IMR-90 (cell line): ENCODE data around the gene CALML3. TPM values are rescaled to one million over a fixed set of nuclear protein-coding genes. Genes with fewer than 3 reads are reported as not detected.

ENCODE experiments used
- ATAC-seq: fragments of 200-7000 bp; cut with Tn5 transposase; 2 replicates; pipeline ENCODE4 v1.9.1; 2020; ENCODE audit warnings: low read depth, mild to moderate bottlenecking, moderate library complexity
- BruUV-seq: library from RNA; stranded (reverse); fragments of 400-500 nt; replicated peaks from 2 replicates; lab custom pipeline; 2021; lab: Mats Ljungman, UMichigan
- CTCF ChIA-PET: fragments of 300-600 bp; formaldehyde crosslinking; extraction: SDS; loops from one replicate; lab custom pipeline; 2021; ENCODE audit warnings: antibody characterized with exemption; lab: Yijun Ruan, JAX
- POLR2A ChIA-PET: fragments of 300-600 bp; sonication (Branson Sonifier 250); formaldehyde crosslinking; loops from one replicate; lab custom pipeline; 2022; ENCODE audit warnings: antibody characterized with exemption; ENCODE audit not compliant: unreplicated experiment; lab: Charles Lee
- DNase-seq: peaks from one replicate; pipeline ENCODE4 v3.0.0; 2013
- H2AFZ ChIP-seq: replicated peaks from 2 replicates; pipeline ENCODE3; 2013; ENCODE audit warnings: low read length, mild to moderate bottlenecking; ENCODE audit not compliant: poor library complexity
- H2AK5ac ChIP-seq: 2 replicates; pipeline ENCODE4 v1.6.1; 2013; ENCODE audit warnings: low read depth, low read length, inconsistent platforms
- H2AK9ac ChIP-seq: replicated peaks from 2 replicates; pipeline ENCODE3; 2013; ENCODE audit warnings: mild to moderate bottlenecking, low read depth, low read length, moderate library complexity; ENCODE audit not compliant: poor library complexity
- H2BK120ac ChIP-seq: 2 replicates; pipeline ENCODE4 v1.6.1; 2013; ENCODE audit warnings: low read depth, low read length, inconsistent platforms
- H2BK15ac ChIP-seq: 3 replicates; pipeline ENCODE4 v1.6.1; 2013; ENCODE audit warnings: low read depth, low read length, inconsistent platforms
- H2BK20ac ChIP-seq: 2 replicates; pipeline ENCODE4 v1.6.1; 2013; ENCODE audit warnings: low read depth, mild to moderate bottlenecking, inconsistent platforms, low read length, moderate library complexity
- H2BK5ac ChIP-seq: 2 replicates; pipeline ENCODE4 v1.6.1; 2013; ENCODE audit warnings: mild to moderate bottlenecking, low read depth, low read length, inconsistent platforms; ENCODE audit not compliant: poor library complexity, severe bottlenecking
- H3K14ac ChIP-seq: replicated peaks from 2 replicates; pipeline ENCODE4 v1.6.1; 2013; ENCODE audit warnings: low read depth, low read length, inconsistent platforms
- H3K18ac ChIP-seq: 2 replicates; pipeline ENCODE4 v1.6.1; 2013; ENCODE audit warnings: low read depth, low read length, control low read depth
- H3K23ac ChIP-seq: 2 replicates; pipeline ENCODE4 v1.6.1; 2013; ENCODE audit warnings: low read depth, low read length, inconsistent platforms
- H3K27ac ChIP-seq: 2 replicates; pipeline ENCODE4 v1.5.1; 2013; ENCODE audit warnings: mild to moderate bottlenecking, control low read depth, low read length; ENCODE audit not compliant: insufficient read depth
- H3K27me3 ChIP-seq: 2 replicates; pipeline ENCODE4 v1.6.1; 2013; ENCODE audit warnings: low read length; ENCODE audit not compliant: control insufficient read depth, insufficient read depth
- H3K36me3 ChIP-seq: 2 replicates; pipeline ENCODE4 v1.6.1; 2013; ENCODE audit warnings: low read length, mixed read lengths; ENCODE audit not compliant: control insufficient read depth, insufficient read depth
- H3K4ac ChIP-seq: 2 replicates; pipeline ENCODE4 v1.6.1; 2013; ENCODE audit warnings: low read depth, low read length, inconsistent platforms
- H3K4me1 ChIP-seq: 2 replicates; pipeline ENCODE4 v1.6.1; 2013; ENCODE audit warnings: low read length, mixed read lengths; ENCODE audit not compliant: control insufficient read depth, insufficient read depth
- H3K4me2 ChIP-seq: 2 replicates; pipeline ENCODE4 v1.6.1; 2013; ENCODE audit warnings: low read depth, mild to moderate bottlenecking, control low read depth, low read length, moderate library complexity
- H3K4me3 ChIP-seq: 2 replicates; pipeline ENCODE4 v1.5.1; 2013; ENCODE audit warnings: low read depth, mild to moderate bottlenecking, control low read depth, low read length, moderate library complexity; ENCODE audit not compliant: insufficient read depth
- H3K56ac ChIP-seq: 2 replicates; pipeline ENCODE4 v1.6.1; 2013; ENCODE audit warnings: low read length, inconsistent platforms; ENCODE audit not compliant: insufficient read depth; ENCODE audit errors: extremely low read depth
- H3K79me1 ChIP-seq, 2 experiments: 2 replicates each; pipeline ENCODE4 v1.6.1; 2013; ENCODE audit warnings: low read length in 2 of 2, inconsistent platforms in 1 of 2, low read depth in 1 of 2
- H3K9ac ChIP-seq: 2 replicates; pipeline ENCODE4 v1.6.1; 2013; ENCODE audit warnings: low read depth, low read length, control low read depth
- H3K9me1 ChIP-seq: 2 replicates; pipeline ENCODE4 v1.6.1; 2013; ENCODE audit warnings: low read length, inconsistent platforms; ENCODE audit not compliant: insufficient read depth
- H3K9me3 ChIP-seq: 2 replicates; pipeline ENCODE4 v1.6.1; 2013; ENCODE audit warnings: low read length; ENCODE audit not compliant: control insufficient read depth, insufficient read depth
- H4K20me1 ChIP-seq: 2 replicates; pipeline ENCODE4 v1.6.1; 2013; ENCODE audit warnings: low read length, inconsistent platforms; ENCODE audit not compliant: insufficient read depth
- H4K5ac ChIP-seq: 2 replicates; pipeline ENCODE4 v1.6.1; 2013; ENCODE audit warnings: mild to moderate bottlenecking, low read depth, low read length, control low read depth
- H4K8ac ChIP-seq, 2 experiments: 2 replicates each; pipeline ENCODE4 v1.6.1; 2013; ENCODE audit warnings: low read depth in 2 of 2, low read length in 2 of 2, control low read depth in 1 of 2, inconsistent platforms in 1 of 2
- H4K91ac ChIP-seq: 2 replicates; pipeline ENCODE4 v1.6.1; 2013; ENCODE audit warnings: low read depth, low read length, inconsistent platforms; ENCODE audit not compliant: insufficient read depth
- BHLHE40 ChIP-seq: fragments of 150-350 bp; IDR thresholded peaks from 2 replicates; pipeline ENCODE4 v1.6.1; 2016; ENCODE audit warnings: mild to moderate bottlenecking, low read depth, low read length
- CEBPB ChIP-seq: IDR thresholded peaks from 2 replicates; pipeline ENCODE4 v1.6.1; 2012; ENCODE audit warnings: low read depth, low read length, improper control_type of control experiment
- CHD1 ChIP-seq: IDR thresholded peaks from 2 replicates; pipeline ENCODE4 v1.6.1; 2012; ENCODE audit warnings: low read depth, low read length, improper control_type of control experiment
- ELK1 ChIP-seq: fragments of 150-350 bp; IDR thresholded peaks from 2 replicates; pipeline ENCODE4 v1.6.1; 2016; ENCODE audit warnings: low read depth, mild to moderate bottlenecking, low read length, moderate library complexity, borderline replicate concordance
- FOS ChIP-seq: fragments of 150-350 bp; IDR thresholded peaks from 2 replicates; pipeline ENCODE4 v1.6.1; 2016; ENCODE audit warnings: low read depth, low read length
- MAFK ChIP-seq: IDR thresholded peaks from 2 replicates; pipeline ENCODE4 v1.6.1; 2012; ENCODE audit warnings: low read depth, low read length, improper control_type of control experiment
- MAZ ChIP-seq: IDR thresholded peaks from 2 replicates; pipeline ENCODE4 v1.6.1; 2012; ENCODE audit warnings: low read depth, mild to moderate bottlenecking, low read length, improper control_type of control experiment, moderate library complexity, borderline replicate concordance
- MXI1 ChIP-seq: IDR thresholded peaks from 2 replicates; pipeline ENCODE4 v1.6.1; 2012; ENCODE audit warnings: low read depth, mild to moderate bottlenecking, low read length, moderate library complexity, borderline replicate concordance
- NFE2L2 ChIP-seq: fragments of 150-350 bp; IDR thresholded peaks from 2 replicates; pipeline ENCODE4 v1.6.1; 2016; ENCODE audit warnings: low read depth, mild to moderate bottlenecking, low read length
- POLR2A ChIP-seq: IDR thresholded peaks from 2 replicates; pipeline ENCODE4 v1.6.1; 2012; ENCODE audit warnings: mild to moderate bottlenecking, low read depth, low read length
- RAD21 ChIP-seq: IDR thresholded peaks from 2 replicates; pipeline ENCODE4 v1.6.1; 2012; ENCODE audit warnings: low read length, improper control_type of control experiment
- RCOR1 ChIP-seq: IDR thresholded peaks from 2 replicates; pipeline ENCODE4 v1.6.1; 2012; ENCODE audit warnings: mild to moderate bottlenecking, low read length, improper control_type of control experiment; ENCODE audit not compliant: insufficient replicate concordance
- RFX5 ChIP-seq: IDR thresholded peaks from 2 replicates; pipeline ENCODE4 v1.8.0; 2012; ENCODE audit warnings: low read depth, mild to moderate bottlenecking, low read length, moderate library complexity
- SMC3 ChIP-seq: fragments of 150-350 bp; IDR thresholded peaks from 2 replicates; pipeline ENCODE4 v1.6.1; 2016; ENCODE audit warnings: low read depth, mild to moderate bottlenecking, antibody characterized with exemption, low read length, moderate library complexity
- WGBS, 2 experiments: methylation state at CpG; one replicate each; pipeline versions ENCODE4 v1.1.5 to v1.1.7; 2013; ENCODE audit warnings: missing lambda C conversion rate in 2 of 2; ENCODE audit not compliant: insufficient read length in 1 of 2; ENCODE audit errors: extremely low coverage in 2 of 2; 5-methylcytosine and 5-hydroxymethylcytosine counted together
- dilution Hi-C: fragments of 300-500 bp; cut with HindIII; formaldehyde crosslinking; loops from one replicate; pipeline ENCODE4 v1.14.3; 2018; ENCODE audit warnings: low sequenced_read_pairs; ENCODE audit not compliant: unreplicated experiment
- in situ Hi-C: fragments of 300-500 bp; cut with MboI; formaldehyde crosslinking; loops from 3 replicates; pipeline ENCODE4 v1.14.3; 2019; ENCODE audit warnings: low sequenced_read_pairs, inconsistent platforms, mixed read lengths
- intact Hi-C: fragments of 100-400 bp; cut with micrococcal nuclease; formaldehyde crosslinking; loops from 2 replicates; pipeline ENCODE4 v1.10.0; 2022
- polyA plus RNA-seq, 3 experiments: library from polyadenylated mRNA; depleted of rRNA; stranded (reverse); fragments of >200 nt; gene quantifications; 2 replicates each; pipeline ENCODE4 v1.2.3, GENCODE V29; 2012; ENCODE audit warnings: low replicate concordance in 1 of 3
- total RNA-seq: library from RNA; depleted of rRNA; stranded (reverse); fragments of >200 nt; gene quantifications from 2 replicates; pipeline ENCODE4 v1.2.3, GENCODE V29; 2012
- TF ChIP-seq, protein P1 (sequence below): fragments of 150-350 bp; IDR thresholded peaks from 2 replicates; pipeline ENCODE4 v1.6.1; 2017; ENCODE audit warnings: mild to moderate bottlenecking, antibody characterized with exemption, low read length, low read depth

The CALML3 gene
- total and polyA plus RNA-seq, 2 of the 4 experiments (the other 2 are of a cell fraction), result not detected

DNA sequence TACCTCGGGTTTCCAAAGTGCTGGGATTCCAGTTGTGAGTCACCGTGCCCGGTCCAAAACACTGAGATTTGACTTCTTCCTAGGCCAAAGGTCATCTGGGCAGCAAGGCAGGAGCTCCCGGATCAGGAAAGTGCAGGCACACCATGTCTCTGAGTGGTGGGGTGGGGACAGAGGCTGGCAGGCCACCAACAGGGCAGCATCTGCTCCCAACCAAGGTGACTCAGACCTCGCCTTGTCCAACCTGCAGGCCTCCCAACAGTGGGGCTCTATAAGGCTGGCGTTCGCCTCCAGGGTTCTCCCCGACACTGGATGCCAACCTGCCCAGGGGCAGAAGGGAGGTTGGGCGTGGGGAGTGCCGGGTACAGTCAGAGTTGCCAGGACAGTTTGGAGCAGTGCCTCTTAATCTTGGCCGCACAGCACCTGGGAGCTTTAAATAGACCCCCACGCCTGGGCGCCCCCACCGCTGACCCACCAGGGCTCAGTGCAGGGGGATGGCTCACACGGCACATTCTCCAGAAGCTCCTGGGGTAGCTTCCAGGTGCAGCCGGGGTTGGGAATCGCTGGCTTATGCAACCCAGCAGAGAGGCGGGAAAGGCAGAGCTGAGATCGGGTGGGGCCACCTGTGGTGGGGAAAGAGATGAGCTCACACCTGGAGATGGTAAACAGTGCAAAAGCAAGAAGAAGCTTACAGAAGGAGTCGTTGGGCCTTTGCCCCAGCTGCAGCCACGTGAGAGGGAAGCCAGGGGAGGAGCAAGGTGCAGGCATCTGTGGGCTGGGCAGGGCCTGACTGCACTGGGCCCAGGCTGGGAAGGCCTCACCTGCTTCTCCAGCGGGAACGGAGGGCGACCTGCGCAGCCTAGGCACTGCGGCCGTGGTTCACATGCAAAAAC, 36.2 kb upstream of the CALML3 start:
- Histone ChIP-seq H3K9me1 (0 out of 2 replicates have a peak, but pooled peaks cover 3% of the 10 kb centered on the region), H3K4me2 (no peak overlapping the region), H2AK9ac (no peak overlapping the region), H2BK120ac (no peak overlapping the region), H3K79me1 (no peaks in the 10 kb centered on the region), H2BK5ac (no peak overlapping the region), H3K14ac (no peak overlapping the region), H3K23ac (no peak overlapping the region), H3K4me1 (no peaks in the 10 kb centered on the region), H3K4ac (no peak overlapping the region), H3K27me3 (peaks cover 15% of the 10 kb centered on the region; the same call in 1 of the 2 replicates), H4K20me1 (no peaks in the 10 kb centered on the region), H2AFZ (no peak overlapping the region), H3K36me3 (no peaks in the 10 kb centered on the region), H3K9me3 (peaks cover 6% of the 10 kb centered on the region), H2BK20ac (no peak overlapping the region), H3K4me3 (no peak overlapping the region), H2BK15ac (no peak overlapping the region), H2AK5ac (no peak overlapping the region), H4K5ac (no peak overlapping the region), H3K18ac (no peak overlapping the region), H3K27ac (no peak overlapping the region), H4K91ac (no peak overlapping the region), H3K9ac (no peak overlapping the region), H4K8ac (no peak overlapping the region), H3K56ac (no peak overlapping the region)
- DNase-seq (no peak), ATAC-seq (no peak)
- 67% methylated on average over 12 of the region's 27 CpGs; no CpG with 5 or more reads in 1 of the 2 experiments for WGBS, 2 experiments
- no TSS peak for BruUV-seq
- in situ Hi-C loops, result no loop called here
- dilution Hi-C loops, result no loop called here
- ChIA-PET POLR2A (no interaction called here), CTCF (no interaction called here)
- intact Hi-C loops, result no loop called here
- TF ChIP-seq MAZ, result no peak
- TF ChIP-seq NFE2L2, result no peak
- no peak for TF ChIP-seq MXI1
- no peak for TF ChIP-seq POLR2A
- no peak for TF ChIP-seq MAFK
- no peak for TF ChIP-seq RFX5
- TF ChIP-seq, protein P1, sequence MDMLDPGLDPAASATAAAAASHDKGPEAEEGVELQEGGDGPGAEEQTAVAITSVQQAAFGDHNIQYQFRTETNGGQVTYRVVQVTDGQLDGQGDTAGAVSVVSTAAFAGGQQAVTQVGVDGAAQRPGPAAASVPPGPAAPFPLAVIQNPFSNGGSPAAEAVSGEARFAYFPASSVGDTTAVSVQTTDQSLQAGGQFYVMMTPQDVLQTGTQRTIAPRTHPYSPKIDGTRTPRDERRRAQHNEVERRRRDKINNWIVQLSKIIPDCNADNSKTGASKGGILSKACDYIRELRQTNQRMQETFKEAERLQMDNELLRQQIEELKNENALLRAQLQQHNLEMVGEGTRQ, result no peak
- no peak for TF ChIP-seq SMC3
- no peak for TF ChIP-seq FOS
- TF ChIP-seq RAD21, result no peak
- TF ChIP-seq ELK1, result no peak
- TF ChIP-seq CHD1, result no peak
- no peak for TF ChIP-seq BHLHE40
- no peak for TF ChIP-seq RCOR1
- no peak for TF ChIP-seq CEBPB
